ENCODE measurements around the gene C16orf95. TPM values are rescaled to one million over a fixed set of nuclear protein-coding genes. Genes with fewer than 3 reads are reported as not detected.

C16orf95 gene
- total RNA-seq, 2 donors from 2014 or later = 15.1 to 17.8 TPM

DNA sequence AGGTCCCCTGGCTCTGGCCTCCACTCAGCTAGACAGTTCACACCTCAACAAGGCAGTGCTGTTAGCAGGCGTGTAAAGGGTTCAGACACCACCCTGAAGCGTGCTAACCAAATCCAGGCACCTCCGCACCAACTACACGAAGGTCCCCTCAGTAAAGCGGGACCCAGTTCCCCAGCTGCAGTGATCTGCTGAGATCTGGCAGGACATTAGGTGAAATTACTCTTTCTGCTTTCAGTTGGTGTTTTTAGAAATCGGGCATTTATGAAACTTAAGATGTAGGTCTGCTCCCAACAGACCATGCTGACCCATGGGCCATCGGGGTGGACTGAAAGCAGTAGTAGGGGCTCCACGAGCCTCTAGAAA, 39.3 kb upstream of the C16orf95 start:
- H3K4me3 Mint-ChIP-seq = no peak overlapping the region
- no peak overlapping the region for H3K27ac Mint-ChIP-seq
- H3K9me3 Mint-ChIP-seq = no peaks in the 10 kb centered on the region
- DNase-seq (no peak), ATAC-seq (replicated peaks in 1 of 2) (no peak)
- no peaks in the 10 kb centered on the region for H3K27me3 Mint-ChIP-seq (ENCODE audit: low read depth)
- H3K36me3 Mint-ChIP-seq (ENCODE audit: insufficient read depth in 2 of 2) = peaks cover 0 to 3% of the 10 kb centered on the region in 2 donors
- H3K4me1 Mint-ChIP-seq (ENCODE audit: low read depth) = peaks cover 9% of the 10 kb centered on the region

DNA sequence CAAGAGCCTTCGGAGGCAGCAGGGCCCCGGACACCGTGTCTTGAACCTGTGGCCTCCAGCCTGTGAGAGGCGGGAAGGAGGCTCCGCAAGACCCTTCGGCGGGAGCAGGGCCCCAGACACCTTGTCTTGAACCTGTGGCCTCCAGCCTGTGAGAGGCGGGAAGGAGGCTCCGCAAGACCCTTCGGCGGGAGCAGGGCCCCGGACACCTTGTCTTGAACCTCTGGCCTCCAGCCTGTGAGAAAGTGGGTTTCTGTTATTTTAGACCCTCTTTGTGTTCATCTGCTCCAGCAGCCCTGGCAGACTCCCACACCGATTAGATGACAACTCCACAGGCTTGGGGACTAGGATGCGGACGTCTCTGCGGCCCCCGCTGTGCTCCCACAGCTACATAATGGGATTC, 36.4 kb upstream of the C16orf95 start:
- H3K4me3 Mint-ChIP-seq = no peak overlapping the region
- no peaks in the 10 kb centered on the region for H3K27me3 Mint-ChIP-seq (ENCODE audit: low read depth)
- H3K4me1 Mint-ChIP-seq (ENCODE audit: low read depth) = no peaks in the 10 kb centered on the region
- H3K36me3 Mint-ChIP-seq (ENCODE audit: insufficient read depth in 2 of 2) = peaks cover 0 to 3% of the 10 kb centered on the region in 2 donors
- ATAC-seq (replicated peaks in 1 of 2) (no peak), DNase-seq (no peak)
- no peaks in the 10 kb centered on the region for H3K9me3 Mint-ChIP-seq
- no peak overlapping the region for H3K27ac Mint-ChIP-seq

DNA sequence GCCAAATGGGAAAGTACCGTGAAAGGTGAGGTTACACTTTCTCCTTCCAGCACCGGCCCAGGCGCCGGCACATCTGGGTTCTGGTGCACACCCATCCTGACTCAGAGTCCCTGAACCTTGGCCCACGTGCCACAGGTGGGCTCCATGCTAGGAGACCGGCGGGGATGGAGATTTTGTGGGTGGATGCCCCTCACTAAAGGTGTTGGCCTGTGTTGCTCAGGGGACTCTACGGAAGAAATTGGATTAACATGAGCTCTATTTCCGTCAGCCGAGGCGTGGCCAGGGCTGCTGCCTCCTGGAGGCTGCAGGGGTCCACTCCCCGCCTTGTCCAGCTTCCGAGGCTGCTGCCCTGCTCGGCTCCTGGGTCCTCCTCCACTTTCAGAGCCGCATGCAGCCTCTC, 35.6 kb upstream of the C16orf95 start:
- DNase-seq = no peak
- no peaks in the 10 kb centered on the region for H3K4me1 Mint-ChIP-seq (ENCODE audit: low read depth)
- H3K27ac Mint-ChIP-seq = no peak overlapping the region
- H3K9me3 Mint-ChIP-seq = no peaks in the 10 kb centered on the region
- no peak overlapping the region for H3K4me3 Mint-ChIP-seq
- no peak for ATAC-seq (replicated peaks in 1 of 2)
- no peaks in the 10 kb centered on the region for H3K36me3 Mint-ChIP-seq (ENCODE audit: insufficient read depth in 2 of 2)
- no peaks in the 10 kb centered on the region for H3K27me3 Mint-ChIP-seq (ENCODE audit: low read depth)

DNA sequence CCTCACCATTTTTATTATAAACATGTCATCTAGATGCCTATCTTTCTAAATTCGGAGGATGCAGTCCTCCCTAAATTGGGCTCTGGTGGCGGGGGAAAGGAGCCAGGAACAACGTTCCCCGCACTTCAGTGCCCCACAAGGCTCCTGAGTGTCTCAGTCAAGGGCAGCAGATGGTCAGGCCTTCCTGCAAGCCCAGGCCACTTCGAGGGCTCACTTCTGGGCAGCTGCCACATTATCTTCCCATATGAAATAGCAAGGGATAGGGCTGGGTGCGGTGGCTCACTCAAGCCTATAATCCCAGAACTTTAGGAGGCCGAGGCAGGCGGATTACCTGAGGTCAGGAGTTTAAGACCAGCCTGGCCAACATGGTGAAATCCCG, 34.1 kb upstream of the C16orf95 start:
- ATAC-seq (replicated peaks in 1 of 2) = no peak
- Mint-ChIP-seq H3K4me3 (no peak overlapping the region), H3K27ac (no peak overlapping the region), H3K36me3 (ENCODE audit: insufficient read depth in 2 of 2) (no peaks in the 10 kb centered on the region), H3K4me1 (ENCODE audit: low read depth) (no peaks in the 10 kb centered on the region), H3K9me3 (no peaks in the 10 kb centered on the region), H3K27me3 (ENCODE audit: low read depth) (no peaks in the 10 kb centered on the region)
- no peak for DNase-seq

DNA sequence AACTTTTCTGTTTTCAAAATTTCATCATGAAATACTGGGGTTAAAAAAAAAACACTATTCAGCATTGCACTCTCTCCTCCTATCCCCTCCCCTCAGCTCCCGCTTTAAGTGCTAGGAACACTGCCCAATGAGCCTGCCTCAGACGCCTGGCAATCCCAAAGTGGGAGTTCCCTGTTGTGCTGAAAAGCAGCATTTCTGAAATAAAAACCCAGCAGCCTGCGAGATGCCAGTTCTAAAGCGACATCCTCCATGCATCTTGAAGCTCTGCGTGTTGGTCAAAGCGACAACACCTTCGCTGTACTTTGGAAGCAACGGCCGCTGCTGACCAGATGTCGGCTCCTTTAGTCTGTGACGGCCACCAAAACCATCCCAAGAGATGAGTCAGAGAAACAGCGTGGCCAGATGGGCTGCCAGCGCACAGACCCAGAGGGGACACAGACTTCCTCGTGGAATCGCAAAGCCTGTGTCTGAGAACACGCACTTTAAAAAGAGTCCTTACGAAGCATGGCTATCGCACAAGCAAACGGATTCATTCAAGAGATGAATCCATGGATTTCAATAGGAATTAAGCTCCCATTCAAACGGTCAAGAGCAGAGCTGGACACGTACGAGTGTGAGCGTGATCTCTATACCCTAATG, 33.6 kb upstream of the C16orf95 start:
- Mint-ChIP-seq H3K27me3 (ENCODE audit: low read depth) (no peaks in the 10 kb centered on the region), H3K9me3 (no peaks in the 10 kb centered on the region), H3K4me1 (ENCODE audit: low read depth) (peaks cover under 1% of the 10 kb centered on the region), H3K36me3 (ENCODE audit: insufficient read depth in 2 of 2) (no peaks in the 10 kb centered on the region), H3K27ac (no peak overlapping the region), H3K4me3 (no peak overlapping the region)
- DNase-seq (no peak), ATAC-seq (replicated peaks in 1 of 2) (no peak)

DNA sequence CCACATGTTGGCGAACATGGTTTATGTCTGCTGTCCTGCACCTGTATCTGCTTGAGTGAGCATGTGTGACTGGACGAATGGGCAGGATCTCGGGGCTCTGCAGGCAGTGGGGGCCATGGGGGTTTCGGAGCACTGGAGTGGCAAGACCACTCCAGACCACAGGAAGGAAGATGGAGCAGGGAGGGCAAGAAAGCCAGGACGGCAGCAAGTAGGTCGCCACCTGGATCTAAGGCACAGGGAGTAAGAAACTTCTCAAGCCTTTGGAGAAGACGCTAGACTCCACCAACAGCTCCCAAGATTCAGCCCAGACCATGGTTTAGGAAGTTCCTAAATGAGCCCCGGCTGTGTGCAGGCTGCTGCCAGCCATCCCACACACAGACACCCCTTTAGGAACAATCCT, 32.8 kb upstream of the C16orf95 start:
- ATAC-seq (replicated peaks in 1 of 2) (no peak), DNase-seq (no peak)
- H3K27me3 Mint-ChIP-seq (ENCODE audit: low read depth) = no peaks in the 10 kb centered on the region
- H3K27ac Mint-ChIP-seq = no peak overlapping the region
- no peak overlapping the region for H3K4me3 Mint-ChIP-seq
- no peaks in the 10 kb centered on the region for H3K9me3 Mint-ChIP-seq
- peaks cover 0 to 4% of the 10 kb centered on the region in 2 donors for H3K36me3 Mint-ChIP-seq (ENCODE audit: insufficient read depth in 2 of 2)
- peaks cover 8% of the 10 kb centered on the region for H3K4me1 Mint-ChIP-seq (ENCODE audit: low read depth)

DNA sequence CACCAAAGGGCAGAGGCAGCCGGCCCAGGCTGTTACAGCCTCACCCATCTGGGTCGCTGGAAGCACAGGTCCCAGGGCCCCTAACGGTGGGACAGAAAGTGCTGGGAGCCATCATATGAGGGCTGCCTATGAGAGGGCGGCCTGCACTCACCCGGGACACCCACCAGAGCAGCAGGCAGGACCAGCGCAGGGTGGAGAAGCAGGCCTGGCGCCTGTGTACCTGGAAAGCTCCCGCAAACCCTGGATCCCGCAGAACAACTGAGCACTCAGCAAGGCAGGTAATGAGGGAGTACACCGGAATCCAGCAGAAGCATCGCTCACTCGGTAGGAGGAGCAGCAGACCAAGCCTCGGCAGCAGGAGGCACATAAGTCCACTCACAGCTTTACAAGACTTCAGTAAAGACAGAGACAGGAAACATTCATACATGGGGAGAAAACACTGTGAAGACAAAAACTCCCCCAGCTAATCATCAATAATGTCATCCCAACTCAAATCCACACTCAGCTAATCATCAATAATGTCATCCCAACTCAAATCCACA, 31.5 kb upstream of the C16orf95 start:
- ATAC-seq (replicated peaks in 1 of 2) (no peak), DNase-seq (no peak)
- no peak overlapping the region for H3K4me3 Mint-ChIP-seq
- H3K9me3 Mint-ChIP-seq = no peaks in the 10 kb centered on the region
- H3K36me3 Mint-ChIP-seq (ENCODE audit: insufficient read depth in 2 of 2) = peaks cover 0 to 10% of the 10 kb centered on the region in 2 donors
- peak overlapping the region; percentile 66 for H3K27ac Mint-ChIP-seq
- peaks cover 12% of the 10 kb centered on the region for H3K4me1 Mint-ChIP-seq (ENCODE audit: low read depth)
- no peaks in the 10 kb centered on the region for H3K27me3 Mint-ChIP-seq (ENCODE audit: low read depth)

DNA sequence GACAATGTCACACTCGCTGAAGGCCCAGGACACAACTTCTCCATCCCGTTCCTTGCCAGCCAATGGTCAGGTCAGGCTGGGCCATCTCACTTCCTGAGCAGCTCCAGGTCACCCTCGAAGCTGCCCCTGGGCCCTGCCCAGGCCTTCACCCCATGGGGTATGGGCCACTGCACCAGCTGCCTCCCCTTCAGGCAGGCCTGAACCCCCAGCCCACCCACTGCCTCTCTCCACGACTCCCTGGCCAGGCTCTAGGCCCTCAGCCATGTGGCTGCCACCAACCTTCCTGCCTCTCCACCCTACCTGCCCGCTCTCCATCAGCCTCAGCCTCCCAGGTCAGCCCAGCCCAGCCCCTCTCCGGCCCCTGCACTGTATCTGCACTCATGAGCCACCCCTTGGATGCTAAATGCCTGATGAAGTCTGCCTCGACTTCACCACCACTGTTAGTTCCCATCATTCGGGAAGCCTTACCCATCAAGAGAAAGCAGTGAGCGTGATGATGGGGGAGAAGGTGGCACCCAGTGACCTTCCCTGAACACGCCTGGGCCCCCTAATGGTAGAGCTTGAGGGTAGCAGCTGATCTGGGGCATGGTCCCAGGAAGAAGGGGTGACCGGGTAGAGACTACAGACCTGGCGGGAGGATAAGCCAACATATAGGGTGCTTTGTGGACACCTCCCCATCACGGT, 30.9 kb upstream of the C16orf95 start:
- ATAC-seq (replicated peaks in 1 of 2) = no peak
- no peak overlapping the region for H3K27ac Mint-ChIP-seq
- no peaks in the 10 kb centered on the region for H3K27me3 Mint-ChIP-seq (ENCODE audit: low read depth)

DNA sequence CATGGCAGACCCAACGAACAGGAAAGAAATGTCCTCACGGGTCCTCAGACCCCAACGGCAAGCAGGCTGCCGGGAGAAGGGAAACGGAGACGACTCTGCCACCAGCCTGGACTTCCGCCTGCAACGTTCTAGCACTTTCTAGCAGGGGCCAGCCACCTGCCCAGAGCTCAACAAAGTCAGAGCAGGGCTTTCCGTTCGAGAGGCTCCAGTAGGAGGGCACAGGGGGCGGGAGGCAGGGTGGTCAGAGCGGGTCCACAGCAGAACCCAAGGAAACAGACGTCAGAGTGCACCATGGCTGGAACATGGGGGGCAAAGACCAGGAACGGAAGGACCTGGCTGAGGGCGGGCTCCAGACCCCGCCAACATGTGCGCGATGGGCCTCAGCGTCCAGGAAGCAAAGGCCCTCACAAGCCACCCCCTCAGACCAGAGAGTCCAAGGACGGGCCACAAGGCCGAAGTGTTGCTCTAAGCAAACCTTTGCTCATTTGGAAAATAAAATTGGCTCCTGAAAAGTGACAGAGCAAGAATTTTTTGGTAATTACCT, 29.4 kb upstream of the C16orf95 start:
- Mint-ChIP-seq H3K27me3 (ENCODE audit: low read depth) (no peaks in the 10 kb centered on the region), H3K4me1 (ENCODE audit: low read depth) (peaks cover 12% of the 10 kb centered on the region), H3K4me3 (no peak overlapping the region), H3K27ac (no peak overlapping the region), H3K36me3 (ENCODE audit: insufficient read depth in 2 of 2) (peaks cover 0 to 12% of the 10 kb centered on the region in 2 donors), H3K9me3 (no peaks in the 10 kb centered on the region)
- DNase-seq (no peak), ATAC-seq (replicated peaks in 1 of 2) (no peak)

More for the DNA sequence above, 30.9 kb upstream of the C16orf95 start:
- peaks cover 12% of the 10 kb centered on the region for H3K4me1 Mint-ChIP-seq (ENCODE audit: low read depth)
- no peak overlapping the region for H3K4me3 Mint-ChIP-seq
- no peaks in the 10 kb centered on the region for H3K9me3 Mint-ChIP-seq
- H3K36me3 Mint-ChIP-seq (ENCODE audit: insufficient read depth in 2 of 2) = peaks cover 0 to 12% of the 10 kb centered on the region in 2 donors
- no peak for DNase-seq

DNA sequence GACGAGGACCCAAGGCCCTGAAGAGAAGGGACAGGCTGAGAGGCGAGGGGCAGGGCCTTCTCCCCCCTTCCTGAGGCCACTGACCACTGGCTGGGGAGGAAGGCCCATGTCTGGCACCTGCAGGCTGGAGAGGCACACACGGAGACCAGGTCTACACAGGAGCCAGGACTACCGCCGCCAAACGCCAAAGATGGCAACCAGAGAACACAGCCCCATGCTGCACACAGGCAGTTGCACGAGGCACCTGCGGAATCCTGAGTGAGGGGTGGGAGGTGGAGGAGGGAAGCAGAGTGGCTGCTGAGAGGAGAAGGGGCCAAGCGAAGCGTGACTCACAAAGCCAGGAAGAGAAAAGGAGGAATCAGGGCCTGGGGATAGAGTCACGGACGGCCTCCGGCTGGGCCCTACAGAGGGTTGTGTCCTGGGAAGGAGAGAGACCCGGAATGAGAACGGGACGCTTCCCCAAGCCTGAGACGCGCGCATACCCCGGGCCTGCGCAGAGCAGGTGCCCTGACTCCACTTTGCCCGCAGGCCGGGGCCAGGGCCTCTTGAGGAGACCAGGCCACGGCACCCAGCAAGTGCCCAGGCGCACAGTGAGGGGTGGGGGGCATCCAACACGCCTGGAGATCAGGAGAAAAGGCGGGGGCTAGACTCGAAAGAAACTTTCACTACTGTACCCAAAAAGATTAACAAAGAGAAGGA, 28.7 kb upstream of the C16orf95 start:
- no peaks in the 10 kb centered on the region for H3K9me3 Mint-ChIP-seq
- H3K27ac Mint-ChIP-seq = peak overlapping the region; percentile 78
- H3K4me3 Mint-ChIP-seq = peak overlapping the region; percentile 55 to 72
- ATAC-seq (replicated peaks in 1 of 2) (no peak), DNase-seq (no peak)
- H3K27me3 Mint-ChIP-seq (ENCODE audit: low read depth) = no peaks in the 10 kb centered on the region
- H3K4me1 Mint-ChIP-seq (ENCODE audit: low read depth) = peaks cover 12% of the 10 kb centered on the region
- peaks cover 0 to 12% of the 10 kb centered on the region in 2 donors for H3K36me3 Mint-ChIP-seq (ENCODE audit: insufficient read depth in 2 of 2)

DNA sequence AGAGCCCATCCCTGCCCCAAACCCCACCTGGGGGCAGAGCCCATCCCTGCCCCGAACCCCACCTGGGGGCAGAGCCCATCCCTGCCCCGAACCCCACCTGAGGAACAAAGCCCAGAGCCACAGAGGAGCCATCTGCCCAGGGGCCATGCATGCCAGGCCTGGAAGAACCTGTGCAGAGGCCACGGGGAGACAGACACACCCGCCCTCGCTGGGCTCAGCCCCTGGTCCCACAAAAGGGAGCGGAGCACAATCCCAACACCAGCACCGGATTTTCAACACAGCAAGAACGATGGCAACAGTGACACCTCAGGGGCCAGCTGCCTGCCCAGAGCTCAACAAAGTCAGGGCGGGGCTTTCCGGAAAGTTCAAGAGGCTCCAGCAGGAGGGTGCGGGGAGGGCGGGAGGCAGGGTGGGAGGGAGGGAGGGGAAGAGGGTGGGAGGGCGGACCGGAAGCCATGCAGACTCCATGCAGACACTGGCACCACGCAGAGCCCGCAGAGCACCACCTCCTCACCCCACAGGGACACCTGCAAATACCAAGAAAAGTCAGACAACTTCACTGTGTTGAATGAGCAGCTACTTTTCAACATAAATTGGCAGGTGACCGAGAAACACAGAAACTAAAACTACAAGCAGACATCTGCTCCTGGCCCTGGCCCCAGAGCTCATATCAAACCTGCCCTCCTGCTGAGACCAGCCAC, 27.9 kb upstream of the C16orf95 start:
- DNase-seq = peak; percentile 40 to 44
- no peaks in the 10 kb centered on the region for H3K27me3 Mint-ChIP-seq (ENCODE audit: low read depth)
- H3K9me3 Mint-ChIP-seq = no peaks in the 10 kb centered on the region
- H3K4me3 Mint-ChIP-seq = peak overlapping the region; percentile 55 to 72
- H3K4me1 Mint-ChIP-seq (ENCODE audit: low read depth) = peaks cover 12% of the 10 kb centered on the region
- peak overlapping the region; percentile 78 for H3K27ac Mint-ChIP-seq
- peak; percentile 68 to 82 for ATAC-seq (replicated peaks in 1 of 2)
- H3K36me3 Mint-ChIP-seq (ENCODE audit: insufficient read depth in 2 of 2) = peaks cover 0 to 12% of the 10 kb centered on the region in 2 donors

DNA sequence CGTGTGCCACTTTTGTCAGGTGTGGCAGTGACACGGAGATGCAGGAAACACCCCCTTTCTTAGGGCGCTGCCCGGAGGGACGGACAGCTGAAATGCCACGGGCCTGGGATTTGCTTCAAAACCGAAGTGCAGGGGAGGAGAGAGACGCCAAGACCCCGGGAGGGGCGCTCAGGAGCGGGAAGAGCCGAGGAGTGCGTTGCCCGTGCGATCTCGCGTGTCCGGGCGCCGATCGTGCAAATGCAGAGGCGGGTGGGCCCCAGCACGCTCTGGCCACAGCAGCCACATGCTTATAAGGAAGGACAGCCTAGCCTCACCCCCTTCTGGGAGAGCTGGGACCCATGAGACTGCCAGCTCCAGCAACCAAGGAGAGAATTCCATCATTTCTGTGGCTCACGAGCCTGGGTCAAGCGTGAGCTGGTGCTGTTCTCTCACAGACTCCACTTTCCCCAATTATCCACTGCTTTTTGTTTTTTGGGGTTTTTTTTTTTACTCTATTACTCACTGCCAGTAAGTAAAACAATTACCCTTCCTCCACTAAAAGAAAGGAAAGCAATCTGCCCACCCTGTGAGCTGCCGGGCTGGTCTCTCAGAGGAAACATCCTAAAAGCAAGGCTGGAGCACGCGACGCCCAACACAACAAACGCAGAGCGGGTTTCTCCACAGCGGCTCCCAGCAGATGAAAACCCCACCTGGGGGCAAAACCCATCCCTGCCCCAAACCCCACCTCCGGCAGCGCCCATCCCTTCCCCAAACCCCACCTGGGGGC, 27.2 kb upstream of the C16orf95 start:
- peak overlapping the region in 1 of 2 donors; percentile 65 for H3K4me3 Mint-ChIP-seq
- DNase-seq = no peak

More for the DNA sequence above, 27.2 kb upstream of the C16orf95 start:
- Mint-ChIP-seq H3K4me1 (ENCODE audit: low read depth) (peaks cover 12% of the 10 kb centered on the region), H3K27ac (no peak overlapping the region), H3K9me3 (no peaks in the 10 kb centered on the region), H3K36me3 (ENCODE audit: insufficient read depth in 2 of 2) (peaks cover 0 to 14% of the 10 kb centered on the region in 2 donors), H3K27me3 (ENCODE audit: low read depth) (no peaks in the 10 kb centered on the region)
- ATAC-seq (replicated peaks in 1 of 2) = no peak

Measured in activated T-cell treated with anti-CD3 and anti-CD28 coated beads, Interleukin-2, amount 50 U/mL, for 72 hours (primary cell).